HEK293T (cell line): ENCODE measurements around the gene C1orf56.

Experiments
- FOXA1 ChIP-seq: fragments of 450-650 bp; IDR thresholded peaks from 2 replicates; pipeline ENCODE4 v1.6.1; 2016; ENCODE audit warnings: mild to moderate bottlenecking
- FOXM1 ChIP-seq: fragments of 450-650 bp; IDR thresholded peaks from 2 replicates; pipeline ENCODE4 v1.6.1; 2017; ENCODE audit warnings: mild to moderate bottlenecking, borderline replicate concordance
- HDGF ChIP-seq: fragments of 450-650 bp; IDR thresholded peaks from 2 replicates; pipeline ENCODE4 v1.6.1; 2017; ENCODE audit warnings: antibody characterized with exemption, borderline replicate concordance
- LEF1 ChIP-seq: fragments of 450-650 bp; IDR thresholded peaks from 2 replicates; pipeline ENCODE4 v1.6.1; 2017; ENCODE audit warnings: mild to moderate bottlenecking, borderline replicate concordance
- SUZ12 ChIP-seq: fragments of 450-650 bp; IDR thresholded peaks from 2 replicates; pipeline ENCODE4 v1.6.1; 2016; ENCODE audit warnings: mild to moderate bottlenecking

- TF ChIP-seq SUZ12 (no peak), FOXA1 (no peak), LEF1 (no peak), HDGF (no peak), FOXM1 (no peak)
Observed at GRCh38 chr1:151002051-151002450, 45.5 kb upstream of the C1orf56 start.
